Stomach (tissue), 9 donors: Measurements from ENCODE around the gene CHST6. TPM values are rescaled to one million over a fixed set of nuclear protein-coding genes. Genes with fewer than 3 reads are reported as not detected.

ENCODE experiments used
- DNase-seq, 2 donors: peaks; one replicate each; pipeline versions ENCODE4 v3.0.0 to v3.0.0-alpha.2; 2013 to 2019
- H3K27ac ChIP-seq, 5 donors: fragments of 200-600 bp in 4 of 5; sonication (generic) in 4 of 5; one replicate each; pipeline ENCODE4 v1.5.1; 2013 to 2019; ENCODE audit warnings: mild to moderate bottlenecking in 1 of 5, moderate library complexity in 1 of 5
- H3K27me3 ChIP-seq, 3 donors: fragments of 200-600 bp; sonication (generic); one replicate each; pipeline ENCODE4 v1.5.1; 2017 to 2019; ENCODE audit warnings: mixed run types in 1 of 3
- H3K36me3 ChIP-seq, 4 donors: fragments of 200-600 bp; sonication (generic); 1 replicate in 3 of 4; 2 replicates in 1 of 4; pipeline ENCODE4 v1.5.1; 2016 to 2019
- H3K4me1 ChIP-seq, 4 donors: fragments of 200-600 bp; sonication (generic); one replicate each; pipeline ENCODE4 v1.5.1; 2016 to 2019
- H3K4me3 ChIP-seq, 4 donors: fragments of 200-600 bp; sonication (generic) in 3 of 4; one replicate each; pipeline ENCODE4 v1.5.1; 2016 to 2019; ENCODE audit warnings: mild to moderate bottlenecking in 1 of 4
- H3K9me3 ChIP-seq, 4 donors: fragments of 200-600 bp; sonication (generic); one replicate each; pipeline ENCODE4 v1.5.1; 2016 to 2019
- EP300 ChIP-seq: sonication (generic); formaldehyde crosslinking; IDR thresholded peaks from one replicate; pipeline ENCODE4 v1.6.1; 2017; ENCODE audit warnings: antibody characterized with exemption
- POLR2A ChIP-seq, 4 donors: fragments of 450-650 bp; IDR thresholded peaks; one replicate each; pipeline ENCODE4 v1.6.1; 2016; ENCODE audit warnings: antibody characterized with exemption in 4 of 4, control low read depth in 2 of 4, mild to moderate bottlenecking in 1 of 4, moderate library complexity in 1 of 4
- POLR2AphosphoS5 ChIP-seq, 3 donors: sonication (generic); formaldehyde crosslinking; IDR thresholded peaks; one replicate each; pipeline ENCODE4 v1.6.1; 2016; ENCODE audit warnings: antibody characterized with exemption in 3 of 3
- WGBS, 5 donors: extraction: QIAGEN DNeasy Blood & Tissue Kit in 3 of 5; methylation state at CpG; one replicate each; pipeline versions ENCODE4 v1.1.5 to v1.1.7; 2013 to 2018; 5-methylcytosine and 5-hydroxymethylcytosine counted together
- intact Hi-C: fragments of 100-400 bp; cut with DNase I; formaldehyde crosslinking; loops from one replicate; pipeline ENCODE4 v1.15.1; 2023; ENCODE audit warnings: low total_unique reads
- polyA plus RNA-seq, 3 donors: library from polyadenylated mRNA; stranded (reverse); fragments of 200-250 nt; gene quantifications; one replicate each; pipeline ENCODE4 v1.2.3, GENCODE V29; 2013
- total RNA-seq, 5 donors: library from RNA; depleted of rRNA; stranded (reverse); fragments of >200 nt; gene quantifications; one replicate each; pipeline versions ENCODE4 v1.1.0 to v1.2.3, GENCODE V29; 2014 to 2016
- TF ChIP-seq, protein P1 (sequence below), 7 experiments: fragments of 450-650 bp in 4 of 7; fragments of 200-600 bp in 3 of 7; sonication (generic) in 3 of 7; IDR thresholded peaks; one replicate each; pipeline ENCODE4 v1.5.1; 2016 to 2019; ENCODE audit warnings: antibody characterized with exemption in 7 of 7, control low read depth in 2 of 7, mild to moderate bottlenecking in 1 of 7
- donor health status: healthy with polysubstance abuse.
- donor health status: Bipolar disorder and iron deficiency.
- donor health status: healthy.

CHST6 gene
- total and polyA plus RNA-seq, 8 donors, result 0.23 to 0.73 (median 0.29) TPM; not detected in 5

- H3K4me1 ChIP-seq, result no peaks in the 10 kb centered on the region
- TF ChIP-seq POLR2AphosphoS5 (IDR thresholded peaks at IDR 0.05), result peak in 1 of 3 donors; percentile 6
- TF ChIP-seq, protein P1, sequence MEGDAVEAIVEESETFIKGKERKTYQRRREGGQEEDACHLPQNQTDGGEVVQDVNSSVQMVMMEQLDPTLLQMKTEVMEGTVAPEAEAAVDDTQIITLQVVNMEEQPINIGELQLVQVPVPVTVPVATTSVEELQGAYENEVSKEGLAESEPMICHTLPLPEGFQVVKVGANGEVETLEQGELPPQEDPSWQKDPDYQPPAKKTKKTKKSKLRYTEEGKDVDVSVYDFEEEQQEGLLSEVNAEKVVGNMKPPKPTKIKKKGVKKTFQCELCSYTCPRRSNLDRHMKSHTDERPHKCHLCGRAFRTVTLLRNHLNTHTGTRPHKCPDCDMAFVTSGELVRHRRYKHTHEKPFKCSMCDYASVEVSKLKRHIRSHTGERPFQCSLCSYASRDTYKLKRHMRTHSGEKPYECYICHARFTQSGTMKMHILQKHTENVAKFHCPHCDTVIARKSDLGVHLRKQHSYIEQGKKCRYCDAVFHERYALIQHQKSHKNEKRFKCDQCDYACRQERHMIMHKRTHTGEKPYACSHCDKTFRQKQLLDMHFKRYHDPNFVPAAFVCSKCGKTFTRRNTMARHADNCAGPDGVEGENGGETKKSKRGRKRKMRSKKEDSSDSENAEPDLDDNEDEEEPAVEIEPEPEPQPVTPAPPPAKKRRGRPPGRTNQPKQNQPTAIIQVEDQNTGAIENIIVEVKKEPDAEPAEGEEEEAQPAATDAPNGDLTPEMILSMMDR (IDR thresholded peaks at IDR 0.05), result no peak
- no peak for TF ChIP-seq POLR2A (IDR thresholded peaks at IDR 0.05)
- no peak for TF ChIP-seq EP300
- no peaks in the 10 kb centered on the region for H3K27me3 ChIP-seq
- peak; percentile 44 to 47 for DNase-seq
- no peak within 1 kb of the TSS for H3K4me3 ChIP-seq
- peaks cover 0 to 8% (median 0%) of the 10 kb centered on the region in 4 donors for H3K36me3 ChIP-seq
- H3K9me3 ChIP-seq, result no peaks in the 10 kb centered on the region
- H3K27ac ChIP-seq, result peak within 1 kb of the TSS in 1 of 5 donors; percentile 25
- intact Hi-C loops, result no loop called here
- WGBS, 5 donors, result 39 to 72% (median 50%) methylated on average over 6 to 7 of the region's 7 CpGs
These were observed 40.7 kb upstream of the CHST6 start, which contains the start of gene CHST5 for GRCh38 chr16:75535901-75536300. Gene CHST5, minus strand, starts transcription at chr16:75536108. Its CDS starts 5,724 bp downstream, at chr16:75530384.

DNA sequence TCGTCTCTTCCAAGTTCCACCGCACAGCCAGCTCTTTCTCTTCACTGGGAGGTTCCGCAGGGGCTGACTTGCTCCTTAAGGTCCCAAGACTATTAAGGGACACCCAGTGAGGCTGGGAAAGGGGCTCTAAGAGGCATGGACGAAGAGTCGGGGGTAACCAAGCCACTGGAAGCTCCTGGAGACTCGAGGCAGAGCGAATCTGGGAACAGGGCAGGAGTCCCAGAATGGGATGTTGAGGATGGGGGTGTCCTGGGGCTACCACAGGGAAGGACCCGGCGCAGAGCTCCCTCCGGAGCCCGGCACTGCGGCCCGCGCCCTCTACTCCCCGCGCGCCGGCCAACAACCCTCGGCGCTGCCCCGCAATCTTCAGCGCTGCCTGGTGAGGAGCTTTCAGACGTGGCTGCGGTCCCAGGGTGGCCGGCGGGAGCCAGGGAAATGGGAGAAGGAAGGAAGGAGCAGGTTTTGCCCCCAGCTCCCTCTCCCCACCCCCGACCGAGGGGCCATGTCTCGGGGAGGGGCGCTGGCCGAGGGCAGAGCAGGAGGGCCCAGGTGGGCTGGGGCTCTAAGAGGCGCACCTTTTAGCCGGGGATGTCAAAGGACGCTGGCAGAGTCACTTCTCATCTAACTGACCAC, 40.1 kb upstream of the CHST6 start:
- WGBS, 5 donors, result 62 to 72% (median 66%) methylated on average over 12 to 34 of the region's 34 CpGs
- TF ChIP-seq POLR2AphosphoS5 (IDR thresholded peaks at IDR 0.05) (no peak), EP300 (no peak), POLR2A (IDR thresholded peaks at IDR 0.05) (no peak)
- TF ChIP-seq, protein P1 (IDR thresholded peaks at IDR 0.05), result no peak
- Histone ChIP-seq H3K27ac (no peak overlapping the region), H3K27me3 (no peaks in the 10 kb centered on the region), H3K4me3 (no peak overlapping the region), H3K4me1 (no peaks in the 10 kb centered on the region), H3K36me3 (peaks cover 0 to 4% (median 0%) of the 10 kb centered on the region in 4 donors), H3K9me3 (no peaks in the 10 kb centered on the region)
- DNase-seq, result no peak
- intact Hi-C loops, result no loop called here

- intact Hi-C loops, result no loop called here
- no peak overlapping the region for H3K27ac ChIP-seq
- H3K4me3 ChIP-seq, result no peak overlapping the region
These were observed 39.4 kb upstream of the CHST6 start for GRCh38 chr16:75534560-75535205.

GRCh38 chr16:75532791-75533190, 37.5 kb upstream of the CHST6 start:
- H3K27ac ChIP-seq, result no peak overlapping the region
- WGBS, 5 donors, result 83 to 93% (median 88%) methylated on average over 2 of the region's 2 CpGs
- no peak overlapping the region for H3K4me3 ChIP-seq
- TF ChIP-seq, protein P1 (IDR thresholded peaks at IDR 0.05), result no peak
- TF ChIP-seq POLR2AphosphoS5 (IDR thresholded peaks at IDR 0.05) (no peak), POLR2A (IDR thresholded peaks at IDR 0.05) (no peak), EP300 (no peak)
- no peaks in the 10 kb centered on the region for H3K27me3 ChIP-seq
- H3K4me1 ChIP-seq, result no peaks in the 10 kb centered on the region
- no peaks in the 10 kb centered on the region for H3K9me3 ChIP-seq
- intact Hi-C loops, result no loop called here
- H3K36me3 ChIP-seq, result no peaks in the 10 kb centered on the region
- DNase-seq, result no peak

More at GRCh38 chr16:75534560-75535205, 39.4 kb upstream of the CHST6 start:
- WGBS, 5 donors, result 73 to 85% (median 81%) methylated on average over 19 of the region's 19 CpGs
- no peak for TF ChIP-seq EP300
- TF ChIP-seq POLR2AphosphoS5 (IDR thresholded peaks at IDR 0.05), result no peak
- TF ChIP-seq POLR2A (IDR thresholded peaks at IDR 0.05), result no peak
- TF ChIP-seq, protein P1 (IDR thresholded peaks at IDR 0.05), result no peak
- Histone ChIP-seq H3K4me1 (no peaks in the 10 kb centered on the region), H3K9me3 (no peaks in the 10 kb centered on the region), H3K36me3 (no peaks in the 10 kb centered on the region), H3K27me3 (no peaks in the 10 kb centered on the region)
- DNase-seq, result no peak
